22Rv1 (cell line): ENCODE measurements around the gene TRMT2A.

ENCODE experiments used
- H3K27ac ChIP-seq: fragments of 450-650 bp; 2 replicates; pipeline ENCODE4 v1.5.1; 2017
- ZFX ChIP-seq: fragments of 450-650 bp; IDR thresholded peaks from 2 replicates; pipeline ENCODE4 v1.6.1; 2017; ENCODE audit warnings: antibody characterized with exemption, borderline replicate concordance
- TF ChIP-seq, protein P1 (sequence below): fragments of 450-650 bp; IDR thresholded peaks from 2 replicates; pipeline ENCODE4 v1.5.1; 2017; ENCODE audit warnings: mild to moderate bottlenecking

Gene TRMT2A

GRCh38 chr22:20091690-20092476 is 25.1 kb downstream of the TRMT2A start:
- TF ChIP-seq ZFX: no peak
- TF ChIP-seq, protein P1, sequence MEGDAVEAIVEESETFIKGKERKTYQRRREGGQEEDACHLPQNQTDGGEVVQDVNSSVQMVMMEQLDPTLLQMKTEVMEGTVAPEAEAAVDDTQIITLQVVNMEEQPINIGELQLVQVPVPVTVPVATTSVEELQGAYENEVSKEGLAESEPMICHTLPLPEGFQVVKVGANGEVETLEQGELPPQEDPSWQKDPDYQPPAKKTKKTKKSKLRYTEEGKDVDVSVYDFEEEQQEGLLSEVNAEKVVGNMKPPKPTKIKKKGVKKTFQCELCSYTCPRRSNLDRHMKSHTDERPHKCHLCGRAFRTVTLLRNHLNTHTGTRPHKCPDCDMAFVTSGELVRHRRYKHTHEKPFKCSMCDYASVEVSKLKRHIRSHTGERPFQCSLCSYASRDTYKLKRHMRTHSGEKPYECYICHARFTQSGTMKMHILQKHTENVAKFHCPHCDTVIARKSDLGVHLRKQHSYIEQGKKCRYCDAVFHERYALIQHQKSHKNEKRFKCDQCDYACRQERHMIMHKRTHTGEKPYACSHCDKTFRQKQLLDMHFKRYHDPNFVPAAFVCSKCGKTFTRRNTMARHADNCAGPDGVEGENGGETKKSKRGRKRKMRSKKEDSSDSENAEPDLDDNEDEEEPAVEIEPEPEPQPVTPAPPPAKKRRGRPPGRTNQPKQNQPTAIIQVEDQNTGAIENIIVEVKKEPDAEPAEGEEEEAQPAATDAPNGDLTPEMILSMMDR: no peak
- no peak overlapping the region for H3K27ac ChIP-seq

DNA sequence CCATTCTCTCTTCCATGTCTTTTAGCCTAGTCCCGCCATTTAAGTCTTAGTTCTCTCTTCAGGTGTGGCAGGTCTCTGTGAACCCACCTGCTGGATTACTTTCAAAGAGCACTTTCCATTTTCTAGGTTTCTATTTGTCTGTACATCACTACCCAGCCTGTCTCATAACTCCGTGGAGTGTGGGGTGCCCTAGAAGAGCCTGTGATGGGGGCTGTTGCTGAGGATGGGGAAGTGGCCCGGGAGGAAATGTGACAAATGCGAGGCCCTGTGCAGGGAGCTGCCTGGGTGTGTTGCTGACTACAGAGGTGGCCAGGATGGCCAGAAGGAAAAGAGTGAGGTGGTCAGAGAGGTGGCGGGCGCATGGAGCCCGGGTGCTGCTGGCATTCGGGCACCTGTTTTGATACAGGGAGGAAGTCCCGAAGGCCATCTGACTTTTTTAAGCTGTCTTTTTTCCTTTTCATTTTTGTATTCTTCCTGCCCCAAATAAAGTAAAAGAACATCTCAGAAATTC is 26.2 kb downstream of the TRMT2A start:
- TF ChIP-seq, protein P1: no peak
- no peak for TF ChIP-seq ZFX
- no peak overlapping the region for H3K27ac ChIP-seq

- TF ChIP-seq, protein P1: no peak
- TF ChIP-seq ZFX: no peak
- no peak overlapping the region for H3K27ac ChIP-seq
Measured at GRCh38 chr22:20089977-20090729, 26.9 kb downstream of the TRMT2A start.

GRCh38 chr22:20089226-20089976 is 27.6 kb downstream of the TRMT2A start:
- TF ChIP-seq ZFX: no peak
- TF ChIP-seq, protein P1: no peak
- H3K27ac ChIP-seq: no peak overlapping the region

DNA sequence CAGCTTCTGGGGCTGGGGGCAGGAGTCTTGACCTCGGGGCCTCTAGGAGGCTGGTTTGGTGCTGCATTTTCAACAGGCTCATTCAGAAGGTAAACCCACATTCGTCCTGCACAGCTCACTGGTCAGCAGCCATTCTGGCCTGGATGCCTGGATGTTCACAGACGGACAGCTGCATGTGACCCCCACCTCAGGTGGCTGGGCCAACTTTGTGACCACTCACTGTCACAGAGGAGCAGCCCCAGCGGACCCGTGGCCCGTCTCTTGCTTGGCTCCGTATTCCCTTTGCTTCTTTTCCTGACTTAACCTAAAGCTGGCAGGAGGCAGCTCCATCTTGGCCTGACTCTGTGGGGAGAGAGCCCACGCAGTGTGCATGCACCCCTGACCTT is 28.8 kb downstream of the TRMT2A start:
- no peak for TF ChIP-seq ZFX
- TF ChIP-seq, protein P1: no peak
- no peak overlapping the region for H3K27ac ChIP-seq

GRCh38 chr22:20087319-20088262 is 29.4 kb downstream of the TRMT2A start:
- no peak for TF ChIP-seq ZFX
- TF ChIP-seq, protein P1: no peak
- no peak overlapping the region for H3K27ac ChIP-seq
